K562 (cell line): ENCODE measurements around the gene CPSF4L. TPM values are rescaled to one million over a fixed set of nuclear protein-coding genes. Genes with fewer than 3 reads are reported as not detected.

Source experiments
- ADNP ChIP-seq: fragments of 200-800 bp; sonication (Bioruptor generic); IDR thresholded peaks from 2 replicates; pipeline ENCODE4 v1.6.1; 2016; ENCODE audit warnings: missing genetic modification characterization, missing compliant biosample characterization
- ATF7 ChIP-seq: fragments of 450-650 bp; IDR thresholded peaks from 2 replicates; pipeline ENCODE4 v1.7.1; 2014; ENCODE audit warnings: mild to moderate bottlenecking, moderate library complexity
- BRF1 ChIP-seq: IDR thresholded peaks from 3 replicates; pipeline ENCODE4 v1.6.1; 2011; ENCODE audit warnings: borderline replicate concordance, mild to moderate bottlenecking; ENCODE audit not compliant: insufficient read length; ENCODE audit errors: extremely low read depth
- CCAR2 ChIP-seq: fragments of 200-400 bp; formaldehyde crosslinking; IDR thresholded peaks from 2 replicates; pipeline ENCODE4 v1.6.1; 2017; ENCODE audit warnings: mild to moderate bottlenecking, low read depth, low read length
- CHD4 ChIP-seq: fragments of 200-600 bp; sonication (generic); IDR thresholded peaks from 3 replicates; pipeline ENCODE4 v1.6.1; 2012; ENCODE audit warnings: low read depth, mild to moderate bottlenecking, mixed read lengths, low read length, inconsistent platforms; ENCODE audit not compliant: insufficient read depth, insufficient replicate concordance, poor library complexity, severe bottlenecking
- DLX4 ChIP-seq: fragments of 250-450 bp; sonication (Bioruptor Pico); IDR thresholded peaks from 2 replicates; pipeline ENCODE4 v1.6.1; 2021; ENCODE audit warnings: mild to moderate bottlenecking
- EZH2 ChIP-seq: IDR thresholded peaks from 2 replicates; pipeline ENCODE4 v1.6.1; 2012; ENCODE audit warnings: low read depth, mild to moderate bottlenecking, inconsistent platforms, low read length, borderline replicate concordance
- HMG20B ChIP-seq: fragments of 250-450 bp; sonication (Bioruptor Pico); IDR thresholded peaks from 2 replicates; pipeline ENCODE4 v1.5.0; 2021; ENCODE audit warnings: mild to moderate bottlenecking
- MCM2 ChIP-seq: fragments of 450-650 bp; IDR thresholded peaks from 2 replicates; pipeline ENCODE4 v1.6.1; 2017; ENCODE audit warnings: low read depth, mild to moderate bottlenecking
- MTF1 ChIP-seq: fragments of 250-450 bp; sonication (Bioruptor Pico); IDR thresholded peaks from 2 replicates; pipeline ENCODE4 v1.9.0; 2021; ENCODE audit warnings: moderate library complexity, mild to moderate bottlenecking, inconsistent platforms, borderline replicate concordance
- NBN ChIP-seq: fragments of 450-650 bp; IDR thresholded peaks from 2 replicates; pipeline ENCODE4 v1.6.1; 2016; ENCODE audit warnings: low read depth, mild to moderate bottlenecking
- NELFE ChIP-seq: IDR thresholded peaks from 2 replicates; pipeline ENCODE4 v1.6.1; 2011; ENCODE audit warnings: mild to moderate bottlenecking; ENCODE audit not compliant: insufficient read depth, insufficient read length
- NEUROD1 ChIP-seq: fragments of 150-350 bp; IDR thresholded peaks from 2 replicates; pipeline ENCODE4 v1.6.1; 2014; ENCODE audit warnings: borderline replicate concordance, low read length, low read depth; ENCODE audit not compliant: partially characterized antibody
- NONO ChIP-seq, 2 experiments: fragments of 200-400 bp in 1 of 2; fragments of 450-650 bp in 1 of 2; formaldehyde crosslinking in 1 of 2; IDR thresholded peaks; 2 replicates each; pipeline ENCODE4 v1.6.1; 2017; ENCODE audit warnings: low read depth in 2 of 2, mild to moderate bottlenecking in 2 of 2, moderate library complexity in 2 of 2, low read length in 1 of 2
- PHB ChIP-seq: fragments of 250-450 bp; sonication (Bioruptor Pico); IDR thresholded peaks from 2 replicates; pipeline ENCODE4 v1.5.0; 2021
- PPARD ChIP-seq: fragments of 250-450 bp; sonication (Bioruptor Pico); IDR thresholded peaks from 2 replicates; pipeline ENCODE4 v1.8.0; 2022; ENCODE audit warnings: inconsistent platforms, mild to moderate bottlenecking, moderate library complexity
- PTBP1 ChIP-seq: fragments of 200-400 bp; formaldehyde crosslinking; IDR thresholded peaks from 2 replicates; pipeline ENCODE4 v1.6.1; 2017; ENCODE audit warnings: low read depth, low read length
- RBBP5 ChIP-seq: fragments of 200-600 bp; sonication (generic); IDR thresholded peaks from 2 replicates; pipeline ENCODE4 v1.6.1; 2012; ENCODE audit warnings: borderline replicate concordance, mild to moderate bottlenecking, low read length, control low read depth, inconsistent platforms; ENCODE audit not compliant: insufficient read depth, poor library complexity, severe bottlenecking
- RFX7 ChIP-seq: fragments of 250-450 bp; sonication (Bioruptor Pico); IDR thresholded peaks from 2 replicates; pipeline ENCODE4 v1.5.1; 2021; ENCODE audit warnings: mild to moderate bottlenecking
- TBL1XR1 ChIP-seq, 2 experiments: IDR thresholded peaks; 2 replicates each; pipeline ENCODE4 v1.6.1; 2012; ENCODE audit warnings: improper control_type of control experiment in 2 of 2, low read length in 2 of 2, mild to moderate bottlenecking in 1 of 2
- TRIM25 ChIP-seq: fragments of 450-650 bp; IDR thresholded peaks from 2 replicates; pipeline ENCODE4 v1.7.0; 2016; ENCODE audit warnings: borderline replicate concordance
- ZBTB7A ChIP-seq: IDR thresholded peaks from 2 replicates; pipeline ENCODE4 v1.6.1; 2011; ENCODE audit warnings: low read depth, mild to moderate bottlenecking, low read length, moderate library complexity, borderline replicate concordance; ENCODE audit not compliant: control insufficient read depth
- ZNF830 ChIP-seq: fragments of 250-450 bp; sonication (Bioruptor Pico); IDR thresholded peaks from 2 replicates; pipeline ENCODE4 v1.5.0; 2021; ENCODE audit warnings: mild to moderate bottlenecking
- polyA plus RNA-seq, 8 experiments: library from polyadenylated mRNA; depleted of rRNA in 4 of 8; stranded (reverse) in 5 of 8; unstranded in 3 of 8; fragments of >200 nt; fragmentation: Nextera tagmentation in 2 of 8; fragmentation: Illumina TruSeq in 1 of 8; extraction: Ambion mirVana in 2 of 8; extraction: Trizol in 1 of 8; gene quantifications; 2 replicates each; pipeline versions ENCODE4 v1.2.1 to v1.2.3, GENCODE V29; 2011 to 2014; ENCODE audit warnings: inconsistent platforms in 1 of 8, missing spikeins in 1 of 8
- total RNA-seq, 7 experiments: library from RNA; depleted of rRNA in 6 of 7; stranded (reverse); fragments of >200 nt in 6 of 7; fragmentation: Illumina TruSeq in 2 of 7; extraction: Trizol in 2 of 7; gene quantifications; 2 replicates each; pipeline versions ENCODE4 v1.2.1 to v1.2.3, GENCODE V29; 2011 to 2021; ENCODE audit warnings: low replicate concordance in 1 of 7
- TF ChIP-seq, protein P1 (sequence below), 3 experiments: fragments of 200-800 bp in 1 of 3; fragments of 250-450 bp in 1 of 3; fragments of 450-650 bp in 1 of 3; sonication (Bioruptor Pico) in 1 of 3; sonication (Bioruptor generic) in 1 of 3; formaldehyde crosslinking in 1 of 3; IDR thresholded peaks; 2 replicates each; pipeline versions ENCODE4 v1.6.1 to v1.8.0; 2016 to 2022; ENCODE audit warnings: mild to moderate bottlenecking in 2 of 3, missing genetic modification characterization in 2 of 3, missing compliant biosample characterization in 1 of 3, moderate library complexity in 1 of 3

Gene CPSF4L
- total and polyA plus RNA-seq, 9 of the 15 experiments (the other 6 are each of a cell fraction or from before 2014, with no cell fraction given) = not detected

DNA sequence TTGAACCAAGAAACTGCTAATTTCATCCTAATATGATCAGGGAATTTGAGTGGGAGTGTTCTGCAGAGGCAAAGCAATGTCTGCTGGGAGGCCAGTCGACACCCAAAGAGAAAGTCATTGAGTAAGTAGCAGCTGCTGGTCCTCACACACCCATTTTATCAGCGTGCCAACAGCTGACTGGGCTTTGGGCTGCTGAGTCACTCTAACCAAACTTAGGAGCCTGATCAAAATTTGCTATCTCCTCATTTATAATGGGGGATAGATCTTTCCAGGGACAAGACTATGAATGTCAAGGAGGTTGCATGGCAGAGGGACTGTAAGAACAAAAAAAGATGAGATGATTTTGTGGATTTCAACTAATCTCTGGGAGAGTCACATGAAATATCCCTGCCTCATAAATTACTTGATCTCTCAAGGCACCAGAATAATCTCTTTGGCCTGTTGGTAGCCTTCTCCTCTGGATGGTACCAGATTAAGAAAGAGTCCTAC is 32.9 kb downstream of the CPSF4L start (continued):
- TF ChIP-seq, protein P1, sequence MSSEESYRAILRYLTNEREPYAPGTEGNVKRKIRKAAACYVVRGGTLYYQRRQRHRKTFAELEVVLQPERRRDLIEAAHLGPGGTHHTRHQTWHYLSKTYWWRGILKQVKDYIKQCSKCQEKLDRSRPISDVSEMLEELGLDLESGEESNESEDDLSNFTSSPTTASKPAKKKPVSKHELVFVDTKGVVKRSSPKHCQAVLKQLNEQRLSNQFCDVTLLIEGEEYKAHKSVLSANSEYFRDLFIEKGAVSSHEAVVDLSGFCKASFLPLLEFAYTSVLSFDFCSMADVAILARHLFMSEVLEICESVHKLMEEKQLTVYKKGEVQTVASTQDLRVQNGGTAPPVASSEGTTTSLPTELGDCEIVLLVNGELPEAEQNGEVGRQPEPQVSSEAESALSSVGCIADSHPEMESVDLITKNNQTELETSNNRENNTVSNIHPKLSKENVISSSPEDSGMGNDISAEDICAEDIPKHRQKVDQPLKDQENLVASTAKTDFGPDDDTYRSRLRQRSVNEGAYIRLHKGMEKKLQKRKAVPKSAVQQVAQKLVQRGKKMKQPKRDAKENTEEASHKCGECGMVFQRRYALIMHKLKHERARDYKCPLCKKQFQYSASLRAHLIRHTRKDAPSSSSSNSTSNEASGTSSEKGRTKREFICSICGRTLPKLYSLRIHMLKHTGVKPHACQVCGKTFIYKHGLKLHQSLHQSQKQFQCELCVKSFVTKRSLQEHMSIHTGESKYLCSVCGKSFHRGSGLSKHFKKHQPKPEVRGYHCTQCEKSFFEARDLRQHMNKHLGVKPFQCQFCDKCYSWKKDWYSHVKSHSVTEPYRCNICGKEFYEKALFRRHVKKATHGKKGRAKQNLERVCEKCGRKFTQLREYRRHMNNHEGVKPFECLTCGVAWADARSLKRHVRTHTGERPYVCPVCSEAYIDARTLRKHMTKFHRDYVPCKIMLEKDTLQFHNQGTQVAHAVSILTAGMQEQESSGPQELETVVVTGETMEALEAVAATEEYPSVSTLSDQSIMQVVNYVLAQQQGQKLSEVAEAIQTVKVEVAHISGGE (CRISPR knock-in tag; IDR thresholded peaks at IDR 0.05) = no peak
- TF ChIP-seq NONO (IDR thresholded peaks at IDR 0.05; ENCODE audit: low read depth in 2 of 2, low read length in 1 of 2) (no peak), ATF7 (peak; percentile 63), PPARD (CRISPR knock-in tag) (no peak), BRF1 (no peak), MTF1 (CRISPR knock-in tag) (no peak), EZH2 (no peak), NEUROD1 (peak; percentile 34), HMG20B (CRISPR knock-in tag) (no peak), TBL1XR1 (IDR thresholded peaks at IDR 0.05; ENCODE audit: low read length in 2 of 2) (peak in 1 of 2 experiments; percentile 64; a peak in 1 of 4 replicates), ZBTB7A (no peak), ZNF830 (CRISPR knock-in tag) (no peak), DLX4 (CRISPR knock-in tag) (no peak), NELFE (no peak), CHD4 (peak; percentile 15), CCAR2 (no peak), ADNP (tag) (no peak), PHB (CRISPR knock-in tag) (no peak), RFX7 (no peak), TRIM25 (no peak), PTBP1 (no peak), RBBP5 (no peak), MCM2 (no peak), NBN (no peak)
